GM12865 (cell line): ENCODE results near the gene TOGARAM1.
A peak's percentile ranks its signal among the peaks of the same experiment; 100 is the strongest.

Source experiments
- DNase-seq: peaks from one replicate; pipeline ENCODE4 v3.0.0; 2010; ENCODE audit warnings: low read depth
- H3K4me3 ChIP-seq: 2 replicates; pipeline ENCODE4 v1.5.1; 2011; ENCODE audit warnings: mild to moderate bottlenecking, low read depth, low read length, control low read depth
- CTCF ChIP-seq: IDR thresholded peaks from 2 replicates; pipeline ENCODE4 v1.5.1; 2011; ENCODE audit warnings: low read length, control low read depth, low read depth, inconsistent platforms; ENCODE audit not compliant: insufficient read depth; ENCODE audit errors: missing control alignments

The TOGARAM1 gene

GRCh38 chr14:44961151-44961553, 838 bp upstream of the TOGARAM1 start:
- peak; percentile 66 for DNase-seq
- TF ChIP-seq CTCF, result no peak
- peak overlapping the region; percentile 81 for H3K4me3 ChIP-seq

DNA sequence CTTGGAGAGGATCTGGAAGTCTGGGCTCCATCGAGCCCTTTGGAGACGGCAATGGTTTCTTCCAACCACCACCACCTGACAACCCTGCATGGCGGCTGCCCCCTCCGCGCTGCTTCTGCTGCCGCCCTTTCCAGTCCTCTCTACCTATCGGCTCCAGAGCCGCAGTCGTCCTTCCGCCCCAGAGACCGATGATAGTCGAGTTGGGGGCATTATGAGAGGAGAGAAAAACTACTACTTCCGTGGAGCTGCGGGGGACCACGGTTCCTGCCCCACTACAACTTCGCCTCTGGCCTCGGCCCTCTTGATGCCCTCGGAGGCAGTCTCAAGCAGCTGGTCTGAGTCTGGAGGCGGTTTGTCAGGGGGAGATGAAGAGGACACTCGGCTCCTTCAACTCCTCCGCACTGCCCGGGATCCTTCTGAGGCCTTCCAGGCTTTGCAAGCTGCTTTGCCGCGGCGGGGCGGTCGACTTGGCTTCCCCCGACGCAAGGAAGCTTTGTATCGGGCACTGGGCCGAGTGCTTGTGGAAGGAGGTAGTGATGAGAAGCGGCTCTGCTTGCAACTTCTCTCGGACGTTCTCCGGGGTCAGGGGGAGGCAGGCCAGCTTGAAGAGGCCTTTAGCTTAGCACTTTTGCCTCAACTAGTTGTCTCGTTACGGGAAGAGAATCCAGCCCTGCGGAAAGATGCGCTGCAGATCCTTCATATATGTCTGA, 499 bp downstream of the TOGARAM1 start:
- peak; percentile 57 for DNase-seq
- TF ChIP-seq CTCF, result no peak
- H3K4me3 ChIP-seq, result peak overlapping the region; percentile 73

DNA sequence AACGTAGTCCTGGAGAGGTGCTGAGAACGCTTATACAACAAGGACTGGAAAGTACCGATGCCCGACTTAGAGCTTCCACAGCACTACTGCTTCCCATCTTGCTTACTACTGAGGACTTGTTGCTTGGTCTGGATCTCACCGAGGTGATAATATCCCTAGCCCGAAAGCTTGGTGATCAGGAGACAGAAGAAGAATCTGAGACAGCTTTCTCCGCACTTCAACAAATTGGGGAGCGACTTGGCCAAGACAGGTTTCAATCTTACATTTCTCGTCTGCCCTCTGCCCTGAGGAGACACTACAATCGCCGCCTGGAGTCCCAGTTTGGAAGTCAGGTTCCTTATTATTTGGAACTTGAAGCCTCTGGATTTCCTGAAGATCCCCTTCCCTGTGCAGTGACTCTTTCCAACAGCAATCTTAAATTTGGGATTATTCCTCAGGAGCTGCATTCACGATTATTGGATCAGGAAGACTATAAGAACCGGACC, 1.1 kb downstream of the TOGARAM1 start:
- H3K4me3 ChIP-seq, result peak overlapping the region; percentile 73
- DNase-seq, result no peak
- no peak for TF ChIP-seq CTCF

DNA sequence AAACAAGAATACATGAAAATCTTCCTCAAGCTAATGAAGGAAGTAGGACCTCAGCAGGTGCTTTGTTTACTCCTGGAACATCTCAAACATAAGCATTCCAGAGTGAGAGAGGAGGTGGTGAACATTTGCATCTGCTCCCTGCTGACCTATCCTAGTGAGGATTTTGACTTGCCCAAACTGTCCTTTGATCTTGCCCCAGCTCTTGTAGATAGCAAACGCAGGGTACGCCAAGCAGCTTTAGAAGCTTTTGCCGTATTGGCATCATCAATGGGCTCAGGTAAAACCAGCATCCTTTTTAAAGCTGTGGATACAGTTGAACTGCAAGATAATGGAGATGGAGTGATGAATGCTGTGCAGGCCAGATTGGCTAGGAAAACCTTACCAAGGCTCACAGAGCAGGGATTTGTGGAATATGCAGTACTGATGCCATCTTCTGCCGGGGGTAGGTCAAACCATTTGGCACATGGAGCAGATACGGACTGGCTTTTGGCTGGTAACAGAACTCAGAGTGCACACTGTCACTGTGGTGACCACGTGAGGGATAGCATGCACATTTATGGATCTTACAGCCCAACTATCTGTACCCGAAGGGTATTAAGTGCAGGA, 1.9 kb downstream of the TOGARAM1 start:
- DNase-seq, result peak; percentile 19
- no peak for TF ChIP-seq CTCF
- peak overlapping the region; percentile 73 for H3K4me3 ChIP-seq

- TF ChIP-seq CTCF, result no peak
- DNase-seq, result peak; percentile 17
- H3K4me3 ChIP-seq, result peak overlapping the region; percentile 73
Measured at GRCh38 chr14:44966601-44967336, 4.8 kb downstream of the TOGARAM1 start.

- no peak for TF ChIP-seq CTCF
- no peak for DNase-seq
- no peak overlapping the region for H3K4me3 ChIP-seq
Measured at GRCh38 chr14:44968714-44969113, 6.7 kb downstream of the TOGARAM1 start.
